Fibroblast of the conjunctiva (primary cell): Measurements from ENCODE around the gene TMEM203.

ENCODE experiments used
- DNase-seq: peaks from one replicate; pipeline ENCODE4 v3.0.0-alpha.2; 2010; ENCODE audit warnings: low read depth

TMEM203 gene

GRCh38 chr9:137165250-137165836 lies 40.1 kb downstream of the TMEM203 start:
- DNase-seq: no peak

- DNase-seq: no peak
These were observed 40.8 kb downstream of the TMEM203 start for GRCh38 chr9:137164370-137165249.

- no peak for DNase-seq
These were observed 41.6 kb downstream of the TMEM203 start for GRCh38 chr9:137163805-137164204.

- no peak for DNase-seq
These were observed 42.1 kb downstream of the TMEM203 start for GRCh38 chr9:137163365-137163715.

GRCh38 chr9:137162505-137163364 lies 42.7 kb downstream of the TMEM203 start:
- no peak for DNase-seq

- no peak for DNase-seq
These were observed 43.6 kb downstream of the TMEM203 start for GRCh38 chr9:137161558-137162486.

GRCh38 chr9:137160716-137161557 lies 44.5 kb downstream of the TMEM203 start:
- no peak for DNase-seq

- no peak for DNase-seq
These were observed 45.4 kb downstream of the TMEM203 start for GRCh38 chr9:137160054-137160425.

GRCh38 chr9:137159105-137160053 lies 46.1 kb downstream of the TMEM203 start:
- DNase-seq: no peak

- DNase-seq: no peak
These were observed 46.8 kb downstream of the TMEM203 start for GRCh38 chr9:137158625-137159024.

- no peak for DNase-seq
These were observed 47.6 kb downstream of the TMEM203 start for GRCh38 chr9:137157618-137158415.

- DNase-seq: no peak
These were observed 48.7 kb downstream of the TMEM203 start for GRCh38 chr9:137156567-137157375.
